Sigmoid colon (tissue), 7 donors: ENCODE results near the gene PHACTR3. TPM values are rescaled to one million over a fixed set of nuclear protein-coding genes. Genes with fewer than 3 reads are reported as not detected.

Source experiments
- DNase-seq: peaks from one replicate; pipeline ENCODE4 v3.0.0-alpha.2; 2019
- H3K27ac ChIP-seq, 4 donors: fragments of 200-600 bp; sonication (generic); one replicate each; pipeline ENCODE4 v1.5.1; 2016 to 2019; ENCODE audit warnings: mild to moderate bottlenecking in 1 of 4
- H3K27me3 ChIP-seq, 3 donors: fragments of 200-600 bp; sonication (generic); one replicate each; pipeline ENCODE4 v1.5.1; 2019; ENCODE audit warnings: mild to moderate bottlenecking in 1 of 3
- H3K36me3 ChIP-seq, 4 donors: fragments of 200-600 bp; sonication (generic); one replicate each; pipeline ENCODE4 v1.5.1; 2016 to 2019
- H3K4me1 ChIP-seq, 4 donors: fragments of 200-600 bp; sonication (generic); one replicate each; pipeline ENCODE4 v1.5.1; 2017 to 2019
- H3K4me3 ChIP-seq, 4 donors: fragments of 200-600 bp; sonication (generic); one replicate each; pipeline ENCODE4 v1.5.1; 2017 to 2019; ENCODE audit warnings: mild to moderate bottlenecking in 2 of 4, moderate library complexity in 1 of 4
- H3K9me3 ChIP-seq, 4 donors: fragments of 200-600 bp in 3 of 4; sonication (generic) in 3 of 4; one replicate each; pipeline versions ENCODE4 v1.5.1 to v1.6.1; 2013 to 2019
- CTCF ChIP-seq, 4 experiments: fragments of 450-650 bp in 3 of 4; fragments of 200-600 bp in 1 of 4; IDR thresholded peaks; one replicate each; pipeline ENCODE4 v1.5.1; 2016 to 2019; ENCODE audit warnings: antibody characterized with exemption in 4 of 4, mild to moderate bottlenecking in 3 of 4, moderate library complexity in 2 of 4
- EP300 ChIP-seq, 4 donors: sonication (generic); formaldehyde crosslinking; IDR thresholded peaks; one replicate each; pipeline ENCODE4 v1.6.1; 2017; ENCODE audit warnings: antibody characterized with exemption in 4 of 4
- POLR2A ChIP-seq, 2 donors: fragments of 450-650 bp; IDR thresholded peaks; one replicate each; pipeline ENCODE4 v1.6.1; 2016; ENCODE audit warnings: antibody characterized with exemption in 2 of 2, mild to moderate bottlenecking in 2 of 2, moderate library complexity in 2 of 2
- POLR2AphosphoS5 ChIP-seq, 4 donors: sonication (generic); formaldehyde crosslinking; IDR thresholded peaks; one replicate each; pipeline ENCODE4 v1.6.1; 2017; ENCODE audit warnings: antibody characterized with exemption in 4 of 4
- WGBS, 2 donors: extraction: QIAGEN DNeasy Blood & Tissue Kit; methylation state at CpG; one replicate each; pipeline ENCODE4 v1.1.7; 2013; 5-methylcytosine and 5-hydroxymethylcytosine counted together
- intact Hi-C: fragments of 100-400 bp; cut with DNase I; formaldehyde crosslinking; loops from one replicate; pipeline ENCODE4 v1.15.1; 2023
- polyA plus RNA-seq, 3 donors: library from polyadenylated mRNA; stranded (reverse); fragments of 200-250 nt; gene quantifications; one replicate each; pipeline ENCODE4 v1.2.3, GENCODE V29; 2013
- total RNA-seq, 4 donors: library from RNA; depleted of rRNA; stranded (reverse); fragments of >200 nt; gene quantifications; one replicate each; pipeline ENCODE4 v1.1.0, GENCODE V29; 2016
- donor health status: healthy with polysubstance abuse.
- donor health status: Bipolar disorder and iron deficiency.
- donor health status: healthy.

PHACTR3 gene
- total and polyA plus RNA-seq, 7 donors = under 0.01 to 1.5 (median 0.81) TPM

DNA sequence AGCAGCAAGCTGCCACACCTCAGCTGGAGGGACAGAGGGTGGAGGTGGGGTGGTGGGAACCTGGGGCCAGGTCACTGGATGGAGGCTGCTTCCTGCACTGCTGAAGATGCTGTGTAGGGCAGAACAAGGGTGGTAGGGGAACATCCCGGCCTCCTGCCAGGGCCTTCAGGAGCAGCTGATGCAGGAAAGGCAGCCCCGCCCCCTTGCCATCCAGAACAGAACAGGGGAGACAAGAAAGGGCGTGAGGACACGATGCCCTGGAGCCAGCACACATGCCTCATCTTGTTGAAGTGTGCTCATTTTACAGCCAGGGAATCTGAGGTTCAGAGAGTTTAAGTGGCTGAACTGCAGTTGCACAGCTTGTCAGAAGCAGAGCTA lies 43.1 kb upstream of the PHACTR3 start:
- H3K36me3 ChIP-seq = no peaks in the 10 kb centered on the region
- WGBS, 2 donors = 46 to 75% methylated on average over 4 of the region's 4 CpGs
- H3K27me3 ChIP-seq = peaks cover 0 to 6% (median 0%) of the 10 kb centered on the region in 3 donors
- H3K4me3 ChIP-seq = no peak overlapping the region
- TF ChIP-seq POLR2A (IDR thresholded peaks at IDR 0.05) = no peak
- TF ChIP-seq CTCF (IDR thresholded peaks at IDR 0.05) = no peak
- no peak for TF ChIP-seq EP300 (IDR thresholded peaks at IDR 0.05)
- TF ChIP-seq POLR2AphosphoS5 (IDR thresholded peaks at IDR 0.05) = no peak
- no peak for DNase-seq
- H3K4me1 ChIP-seq = no peaks in the 10 kb centered on the region
- no peaks in the 10 kb centered on the region for H3K9me3 ChIP-seq
- intact Hi-C loops = no loop called here
- no peak overlapping the region for H3K27ac ChIP-seq

DNA sequence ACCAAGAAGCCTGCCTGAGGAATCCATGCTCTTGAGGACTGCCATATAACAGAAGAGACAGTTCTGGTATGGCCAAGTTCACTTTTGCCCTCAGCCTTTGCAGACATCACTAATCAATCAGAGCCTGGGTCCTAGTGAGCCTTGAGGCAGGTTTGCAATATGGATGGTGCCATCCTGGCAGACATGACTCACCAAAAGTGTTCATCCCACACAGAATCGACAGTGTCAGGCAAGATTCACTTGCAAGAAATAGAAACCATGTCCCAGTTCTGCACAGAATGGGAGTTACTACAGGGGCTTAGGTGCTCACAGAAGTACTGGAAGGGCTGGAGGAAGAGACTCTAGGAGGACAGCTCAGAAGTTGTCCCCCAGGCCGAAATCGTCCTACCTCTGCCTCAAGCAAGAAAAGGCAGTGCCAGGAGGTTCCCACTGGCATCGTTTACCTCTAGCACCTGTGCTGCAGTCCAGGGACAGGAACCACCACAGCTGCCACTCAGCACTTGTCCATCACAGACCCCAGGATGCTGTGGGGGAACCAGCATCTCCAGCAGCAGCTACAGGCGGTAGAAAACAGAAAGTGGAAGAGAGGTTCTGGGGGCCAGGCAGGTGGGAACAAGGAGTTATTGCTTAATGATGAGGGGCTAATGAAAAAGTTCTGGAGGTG lies 42.6 kb upstream of the PHACTR3 start:
- peaks cover 0 to 6% (median 0%) of the 10 kb centered on the region in 3 donors for H3K27me3 ChIP-seq
- DNase-seq = no peak
- H3K4me1 ChIP-seq = no peaks in the 10 kb centered on the region
- intact Hi-C loops = no loop called here
- H3K4me3 ChIP-seq = no peak overlapping the region
- no peaks in the 10 kb centered on the region for H3K9me3 ChIP-seq
- no peak overlapping the region for H3K27ac ChIP-seq
- no peaks in the 10 kb centered on the region for H3K36me3 ChIP-seq
- WGBS, 2 donors = 80 to 85% methylated on average over 5 of the region's 5 CpGs
- no peak for TF ChIP-seq EP300 (IDR thresholded peaks at IDR 0.05)
- TF ChIP-seq POLR2A (IDR thresholded peaks at IDR 0.05) = no peak
- no peak for TF ChIP-seq POLR2AphosphoS5 (IDR thresholded peaks at IDR 0.05)
- TF ChIP-seq CTCF (IDR thresholded peaks at IDR 0.05) = no peak

GRCh38 chr20:59564171-59564570 lies 40.2 kb upstream of the PHACTR3 start:
- no peak overlapping the region for H3K4me3 ChIP-seq
- 84 to 85% methylated on average over 12 of the region's 12 CpGs for WGBS, 2 donors
- H3K27me3 ChIP-seq = peaks cover 0 to 6% (median 0%) of the 10 kb centered on the region in 3 donors
- H3K9me3 ChIP-seq = no peaks in the 10 kb centered on the region
- intact Hi-C loops = no loop called here
- no peaks in the 10 kb centered on the region for H3K4me1 ChIP-seq
- no peak overlapping the region for H3K27ac ChIP-seq
- no peaks in the 10 kb centered on the region for H3K36me3 ChIP-seq
- TF ChIP-seq POLR2AphosphoS5 (IDR thresholded peaks at IDR 0.05) = no peak
- no peak for TF ChIP-seq CTCF (IDR thresholded peaks at IDR 0.05)
- no peak for TF ChIP-seq EP300 (IDR thresholded peaks at IDR 0.05)
- no peak for TF ChIP-seq POLR2A (IDR thresholded peaks at IDR 0.05)
- no peak for DNase-seq

DNA sequence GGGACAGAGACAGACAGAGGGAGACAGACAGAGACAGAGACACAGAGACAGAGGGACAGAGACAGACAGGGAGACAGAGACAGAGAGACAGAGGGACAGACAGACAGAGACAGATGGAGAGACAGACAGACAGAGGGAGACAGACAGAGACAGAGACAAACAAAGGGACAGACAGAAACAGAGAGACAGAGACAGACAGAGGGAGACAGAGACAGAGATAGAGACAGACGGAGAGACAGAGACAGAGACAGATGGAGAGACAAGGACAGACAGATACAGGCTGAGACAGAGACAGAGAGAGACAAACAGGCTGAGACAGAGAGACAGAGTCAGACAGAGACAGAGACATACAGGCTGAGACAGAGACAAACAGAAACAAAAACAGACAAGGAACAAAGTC lies 39.4 kb upstream of the PHACTR3 start:
- no peak for DNase-seq
- Histone ChIP-seq H3K27ac (no peak overlapping the region), H3K4me3 (no peak overlapping the region), H3K4me1 (no peaks in the 10 kb centered on the region), H3K27me3 (peaks cover 0 to 6% (median 0%) of the 10 kb centered on the region in 3 donors), H3K9me3 (no peaks in the 10 kb centered on the region), H3K36me3 (no peaks in the 10 kb centered on the region)
- TF ChIP-seq POLR2A (IDR thresholded peaks at IDR 0.05) = no peak
- intact Hi-C loops = no loop called here
- WGBS, 2 donors = 76 to 86% methylated on average over 1 of the region's 1 CpG

- H3K4me3 ChIP-seq = no peak overlapping the region
- TF ChIP-seq CTCF (IDR thresholded peaks at IDR 0.05) = no peak
- no peak for TF ChIP-seq EP300 (IDR thresholded peaks at IDR 0.05)
- no peak for TF ChIP-seq POLR2A (IDR thresholded peaks at IDR 0.05)
- TF ChIP-seq POLR2AphosphoS5 (IDR thresholded peaks at IDR 0.05) = no peak
- H3K36me3 ChIP-seq = no peaks in the 10 kb centered on the region
- H3K27ac ChIP-seq = no peak overlapping the region
- no peaks in the 10 kb centered on the region for H3K4me1 ChIP-seq
- intact Hi-C loops = no loop called here
- WGBS, 2 donors = 82 to 84% methylated on average over 11 of the region's 11 CpGs
- no peaks in the 10 kb centered on the region for H3K9me3 ChIP-seq
- H3K27me3 ChIP-seq = peaks cover 0 to 8% (median 0%) of the 10 kb centered on the region in 3 donors
- DNase-seq = no peak
These were observed 38.4 kb upstream of the PHACTR3 start for GRCh38 chr20:59565768-59566461.
